GM19397 (cell line): ENCODE measurements around the gene GAPDHS.

Source experiments
- ATAC-seq: cut with Tn5 transposase; IDR thresholded peaks from one replicate; pipeline ENCODE4 v1.9.1; 2021; ENCODE audit warnings: mild to moderate bottlenecking, moderate library complexity; ENCODE audit not compliant: unreplicated experiment

The GAPDHS gene

DNA sequence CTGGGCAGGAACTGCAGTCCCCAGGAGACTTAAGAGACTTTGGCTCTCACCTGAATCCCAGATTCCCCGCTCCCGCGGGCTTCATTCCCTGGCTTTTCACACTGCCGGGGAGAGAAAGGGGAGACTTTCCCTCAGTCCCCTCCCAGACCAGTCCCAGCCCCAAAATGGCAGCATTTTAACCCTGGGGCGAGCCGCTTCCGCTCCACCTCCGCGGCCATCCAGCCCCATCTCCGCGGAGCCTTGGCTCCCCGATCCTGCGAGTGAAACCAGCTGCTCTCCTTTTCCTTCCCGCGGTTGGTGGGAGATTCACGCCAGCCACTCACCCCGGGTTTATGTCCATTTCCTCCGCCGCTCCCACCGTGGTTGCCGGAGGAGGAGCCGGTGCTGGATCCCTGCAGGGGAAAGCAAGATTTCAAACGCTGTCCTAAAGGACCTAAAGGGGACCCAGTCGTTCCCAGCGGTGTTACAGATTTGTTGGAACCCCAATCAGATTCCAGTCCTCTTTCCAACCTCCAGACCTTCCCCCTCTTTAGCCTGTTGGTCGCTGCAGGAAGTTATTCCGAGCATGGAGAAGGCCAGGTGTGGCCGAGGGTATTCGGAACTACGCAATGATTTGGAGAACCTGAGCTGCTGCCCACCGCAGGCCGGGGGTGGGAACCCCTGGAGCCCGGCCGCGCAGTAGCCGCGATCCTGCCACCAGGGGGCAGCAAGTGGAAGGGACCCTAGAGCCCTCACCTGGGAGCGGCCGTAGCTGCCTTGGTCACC is 23.2 kb upstream of the GAPDHS start:
- no peak for ATAC-seq

DNA sequence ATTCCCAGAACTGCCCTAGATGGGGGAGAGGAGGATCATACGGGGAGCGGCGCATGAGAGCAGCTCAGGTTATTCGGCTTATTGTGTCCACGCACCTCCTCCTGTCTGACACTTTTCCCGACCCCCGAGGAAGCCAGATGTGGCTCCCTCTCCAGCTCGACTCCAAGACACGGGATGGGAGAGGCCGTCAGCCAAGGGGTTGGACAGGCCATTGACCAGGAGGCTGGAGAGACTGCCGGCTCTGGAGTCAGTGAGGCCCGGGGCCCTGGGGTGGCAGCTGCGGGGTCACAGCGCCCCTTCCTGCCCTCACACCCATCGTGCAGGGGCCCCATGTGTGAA is 22.7 kb upstream of the GAPDHS start:
- no peak for ATAC-seq

DNA sequence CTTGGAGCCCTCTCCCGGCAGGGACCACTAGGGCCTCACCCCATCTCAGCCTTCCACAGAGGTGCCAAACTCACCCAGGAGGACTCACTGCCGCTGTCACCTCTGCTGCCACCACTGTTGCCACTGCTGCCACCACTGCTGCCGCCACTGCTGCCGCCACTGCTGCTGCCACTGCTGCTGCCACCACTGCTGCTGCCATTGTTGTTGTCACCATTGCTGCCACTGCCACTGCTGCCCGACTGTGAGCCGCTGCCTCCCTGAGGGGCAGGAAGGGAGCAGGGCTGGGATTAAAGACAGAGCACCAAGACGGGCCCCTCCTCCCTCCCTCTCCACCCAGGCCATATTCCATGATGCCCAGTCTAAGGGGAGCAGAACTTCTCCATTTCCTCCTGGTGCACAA is 21.9 kb upstream of the GAPDHS start:
- ATAC-seq, result no peak

DNA sequence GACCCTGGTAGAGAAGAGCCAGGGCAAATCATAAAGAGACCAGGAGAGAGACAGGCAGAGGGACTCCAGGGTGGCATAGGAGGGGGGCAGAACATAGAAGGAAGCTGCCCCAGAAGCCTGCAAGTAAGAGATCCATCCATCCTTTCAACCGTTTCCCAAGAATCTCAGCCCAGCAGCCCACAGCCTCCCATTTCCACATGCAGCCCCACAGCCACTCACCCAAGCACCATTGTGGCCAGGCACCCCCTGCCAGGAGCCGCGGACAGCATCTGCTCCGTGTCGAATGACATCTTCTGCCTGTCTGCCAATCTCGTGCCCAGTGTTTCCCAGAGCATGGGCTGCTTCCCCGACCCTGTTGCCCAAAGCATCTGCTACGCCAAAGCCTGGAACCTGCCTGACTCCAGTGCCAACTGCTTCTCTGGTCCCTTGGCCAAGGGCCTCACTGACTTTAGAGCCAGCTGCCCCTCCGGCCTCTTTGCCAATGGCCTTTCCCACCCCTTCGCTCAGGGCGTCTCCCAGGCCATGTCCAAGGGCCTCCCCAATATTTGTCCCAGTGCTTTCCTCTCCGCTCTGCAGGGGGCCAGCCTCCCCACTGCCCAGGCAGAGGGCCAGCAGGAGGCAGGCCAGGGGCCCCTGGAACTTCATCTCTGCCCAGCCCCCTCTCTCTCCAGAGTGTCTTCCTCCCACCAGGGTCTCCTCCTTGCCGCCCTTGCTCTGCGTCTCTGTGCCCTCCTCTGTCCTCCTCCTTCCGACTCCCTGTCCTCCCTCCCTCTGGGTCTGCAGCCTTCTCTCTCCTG is 20.2 kb upstream of the GAPDHS start:
- ATAC-seq, result no peak

DNA sequence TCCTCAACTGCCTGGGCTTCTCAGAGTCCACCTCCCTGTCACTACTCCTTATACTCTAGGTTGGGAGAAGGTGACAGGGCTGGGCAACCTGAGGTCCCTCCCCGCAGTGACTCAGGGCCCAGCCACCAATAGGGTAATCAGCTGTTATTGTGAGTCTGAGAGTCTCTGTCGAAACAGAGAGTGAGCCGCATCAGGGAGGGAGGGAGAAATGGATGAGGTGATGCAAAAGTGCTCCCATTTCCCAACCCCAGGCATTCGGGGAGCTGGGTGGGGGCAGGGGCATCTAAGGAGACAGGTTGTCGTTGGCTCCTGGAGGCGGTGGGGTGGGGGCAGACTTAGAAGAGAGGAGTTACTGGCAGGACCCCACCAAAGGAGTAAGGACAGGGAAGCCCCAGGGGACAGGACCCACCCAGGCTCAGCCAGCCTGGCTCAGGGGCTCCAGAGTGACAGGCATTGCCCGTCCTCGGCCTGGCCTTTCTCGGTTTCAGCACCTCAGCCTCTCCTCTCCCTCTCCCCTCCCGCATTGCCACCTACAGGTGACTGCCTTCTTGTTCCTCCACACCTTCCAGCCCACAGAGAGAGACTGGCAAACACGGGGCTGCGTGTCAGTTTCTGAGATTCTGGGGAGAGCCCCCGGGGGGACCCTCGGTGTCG is 19.5 kb upstream of the GAPDHS start, which contains the start of gene DMKN:
Gene DMKN (minus strand): TSS at position 22 of the 654 bp plus-strand sequence. CDS start 174 bp downstream, outside the sequence.
- ATAC-seq, result no peak

DNA sequence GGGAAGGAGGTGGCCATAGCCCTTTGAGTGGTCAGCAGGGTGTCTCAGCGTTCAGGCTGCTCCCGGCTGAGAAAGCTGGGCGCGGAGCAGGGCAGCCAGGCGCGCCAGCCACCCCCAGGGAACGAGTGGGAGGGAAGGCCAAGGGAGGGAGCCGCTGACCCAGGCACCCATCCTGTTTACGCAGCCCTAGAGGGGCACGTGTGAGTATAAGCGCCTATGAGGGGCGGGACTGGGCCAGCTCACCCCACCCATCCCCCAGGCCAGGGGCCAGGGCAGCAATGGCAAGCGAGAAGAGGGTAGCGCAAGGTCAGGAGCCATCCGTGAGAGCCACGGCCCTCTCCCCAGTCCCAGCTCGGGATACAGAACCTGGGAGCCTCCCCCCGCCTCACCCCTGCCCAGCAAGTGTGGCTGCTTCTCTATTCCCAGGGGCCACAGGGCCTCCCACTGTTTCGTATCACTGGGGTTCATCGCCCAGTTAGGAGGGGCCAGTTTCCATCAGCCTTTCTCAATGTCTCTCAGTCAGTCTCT is 18.9 kb upstream of the GAPDHS start:
- ATAC-seq, result no peak

DNA sequence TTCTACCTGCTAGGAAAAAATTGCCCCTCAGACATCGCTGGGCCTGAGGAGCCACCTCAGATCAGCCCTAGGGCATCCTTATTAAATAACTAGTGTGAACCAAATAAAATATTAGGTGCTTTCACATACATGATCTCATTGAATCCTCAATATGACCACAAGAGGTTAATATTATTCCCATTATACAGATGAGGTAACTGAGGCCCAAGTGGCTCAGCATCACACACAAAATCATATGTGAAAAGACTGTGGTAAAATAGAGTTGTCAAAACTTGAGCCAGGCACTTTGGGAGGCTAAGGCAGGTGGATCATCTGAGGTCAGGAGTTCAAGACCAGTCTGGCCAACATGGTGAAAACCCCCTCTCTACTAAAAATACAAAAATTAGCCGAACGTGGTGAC is 16.9 kb upstream of the GAPDHS start:
- ATAC-seq, result no peak

DNA sequence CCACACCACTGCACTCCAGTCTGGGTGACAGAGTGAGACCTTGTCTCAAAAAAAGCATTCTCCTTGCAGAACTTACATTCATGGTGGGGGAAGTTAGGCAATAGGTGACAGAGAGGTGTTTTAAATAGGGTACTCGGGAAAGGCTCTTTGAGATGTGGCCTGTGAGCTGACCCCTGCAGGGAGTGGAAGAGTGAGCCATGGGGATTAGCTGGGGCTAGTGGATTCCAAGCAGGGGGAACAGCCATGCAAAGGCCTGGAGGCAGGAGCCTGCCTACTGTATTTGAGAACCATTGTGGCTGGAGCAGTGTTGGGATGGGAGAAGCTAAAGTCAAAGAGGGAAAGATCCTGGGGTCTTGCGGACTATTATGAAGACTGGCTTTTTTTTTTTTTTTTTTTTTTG is 15.9 kb upstream of the GAPDHS start:
- no peak for ATAC-seq

DNA sequence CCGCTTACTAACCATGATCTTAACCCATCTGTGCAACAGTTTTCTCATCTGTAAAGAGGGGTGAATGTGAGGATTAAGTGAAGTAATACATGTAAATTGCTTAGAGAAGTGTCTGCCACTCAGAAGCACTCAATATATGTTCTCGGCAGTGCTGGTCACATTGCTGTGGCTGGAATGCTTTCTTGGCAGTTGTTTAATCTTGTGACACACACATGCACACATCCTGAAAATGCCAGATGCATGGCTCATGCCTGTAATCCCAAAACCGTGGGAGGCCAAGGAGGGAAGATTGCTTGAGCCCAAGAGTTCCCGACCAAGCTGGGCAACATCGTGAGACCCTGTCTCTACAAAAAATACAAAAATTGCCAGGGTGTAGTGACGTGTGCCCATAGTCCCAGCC is 14.9 kb upstream of the GAPDHS start:
- ATAC-seq, result no peak

DNA sequence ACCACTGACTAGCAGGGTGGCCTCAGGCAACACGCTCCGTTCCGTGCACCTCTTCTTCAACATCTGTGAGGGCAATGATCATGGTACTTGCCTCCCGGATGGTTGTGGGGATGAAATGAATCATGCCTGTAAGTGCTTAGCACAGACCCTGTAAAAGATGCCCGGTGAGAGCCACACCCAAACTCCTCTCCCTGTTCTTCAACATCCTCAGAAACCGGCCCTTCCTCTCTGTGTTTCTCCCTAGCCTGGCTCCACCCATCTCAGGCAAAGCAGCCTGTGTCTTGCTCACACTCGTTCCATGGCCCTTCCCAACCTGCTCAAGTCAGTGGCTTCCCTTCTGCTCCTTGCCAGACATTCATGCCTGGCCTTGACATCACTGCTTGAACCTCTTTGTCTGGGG is 14.0 kb upstream of the GAPDHS start:
- ATAC-seq, result no peak

DNA sequence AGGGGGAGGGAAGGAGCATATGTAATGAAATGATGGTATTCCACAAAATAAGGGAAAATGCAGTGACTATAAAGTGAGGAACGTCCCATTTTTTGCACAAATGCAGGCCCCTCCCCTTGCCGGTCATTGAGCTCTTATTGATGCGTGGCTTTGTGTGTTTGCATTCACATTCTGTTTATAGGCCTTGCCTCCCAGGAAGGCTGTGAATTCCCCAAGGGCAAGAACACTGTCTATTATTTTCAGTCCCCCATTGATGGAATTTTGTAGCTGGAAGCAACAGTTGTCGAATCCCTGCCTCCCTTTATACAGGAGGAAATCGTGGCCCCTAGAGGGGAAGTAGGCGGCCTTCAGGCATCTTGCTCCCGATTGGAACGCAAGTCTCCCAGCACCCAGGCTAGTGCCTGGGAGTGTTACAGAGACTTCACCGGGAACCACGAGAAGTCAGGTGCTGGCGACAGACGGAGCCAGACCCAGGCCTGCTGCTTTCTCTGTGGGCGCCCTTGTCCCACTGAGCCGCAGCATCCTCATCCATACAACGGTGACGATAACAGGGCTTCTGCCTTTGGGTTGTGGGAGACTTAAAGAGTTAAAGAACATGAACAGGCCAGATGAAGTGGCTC is 12.0 kb upstream of the GAPDHS start:
- no peak for ATAC-seq

DNA sequence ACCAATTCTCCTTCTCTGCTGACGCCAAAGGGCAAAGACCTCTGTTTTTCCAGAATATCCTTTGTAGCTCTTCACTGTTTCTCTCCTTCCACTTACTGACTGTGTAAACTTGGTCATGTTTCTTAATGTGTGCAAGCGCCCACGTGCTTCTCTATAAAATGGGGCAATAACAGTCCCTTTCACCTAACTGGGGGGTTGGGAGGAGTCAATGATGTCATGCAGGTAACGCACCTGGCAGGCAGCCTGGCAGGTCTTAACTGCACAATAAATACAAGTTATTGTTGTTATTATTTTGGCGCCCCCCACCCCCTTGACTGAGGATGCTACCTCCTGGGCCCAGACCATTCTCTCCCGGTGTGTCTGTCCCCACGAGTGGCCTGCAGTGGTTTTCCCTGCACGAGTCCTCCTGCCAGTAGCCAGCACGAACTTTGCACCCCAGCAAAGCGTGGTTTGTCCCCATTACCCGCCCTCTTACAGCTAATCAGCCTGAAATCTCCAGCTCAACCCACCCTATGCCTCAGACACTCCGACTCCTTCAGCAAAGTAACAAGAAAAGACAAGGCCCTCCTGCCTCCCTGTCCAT is 10.4 kb upstream of the GAPDHS start:
- no peak for ATAC-seq

DNA sequence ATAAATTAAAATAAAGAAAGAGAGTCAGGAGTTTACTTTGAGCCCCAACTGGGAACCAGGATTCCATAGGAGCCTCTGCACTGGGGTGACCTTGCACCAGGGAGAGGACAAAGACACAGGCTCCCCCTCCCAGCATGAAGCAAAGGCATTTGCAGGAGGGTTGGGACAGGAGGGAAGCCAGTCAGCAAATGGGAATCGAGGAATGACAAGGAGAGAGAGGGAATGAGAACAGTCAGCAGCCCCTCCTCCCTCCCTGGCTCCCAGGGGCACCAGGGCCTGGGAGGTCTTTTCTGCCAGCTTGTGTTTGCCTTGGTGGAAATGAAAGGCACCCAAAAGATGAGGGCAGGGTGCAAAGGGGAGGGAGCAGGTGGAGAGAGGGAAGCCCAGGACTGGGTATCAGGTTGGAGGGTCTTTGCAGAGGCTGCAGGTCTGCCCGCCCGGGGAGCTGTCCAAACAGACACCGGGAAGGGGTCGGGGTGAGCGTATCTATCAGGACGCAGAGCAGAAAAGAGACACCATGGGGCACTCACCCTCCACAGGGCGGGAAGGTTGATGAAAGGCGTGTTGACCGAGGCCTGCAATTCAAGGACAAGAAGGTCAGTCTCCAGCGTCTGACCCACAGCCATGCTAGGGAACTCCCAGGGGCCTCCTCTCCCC is 8.9 kb upstream of the GAPDHS start:
- no peak for ATAC-seq

DNA sequence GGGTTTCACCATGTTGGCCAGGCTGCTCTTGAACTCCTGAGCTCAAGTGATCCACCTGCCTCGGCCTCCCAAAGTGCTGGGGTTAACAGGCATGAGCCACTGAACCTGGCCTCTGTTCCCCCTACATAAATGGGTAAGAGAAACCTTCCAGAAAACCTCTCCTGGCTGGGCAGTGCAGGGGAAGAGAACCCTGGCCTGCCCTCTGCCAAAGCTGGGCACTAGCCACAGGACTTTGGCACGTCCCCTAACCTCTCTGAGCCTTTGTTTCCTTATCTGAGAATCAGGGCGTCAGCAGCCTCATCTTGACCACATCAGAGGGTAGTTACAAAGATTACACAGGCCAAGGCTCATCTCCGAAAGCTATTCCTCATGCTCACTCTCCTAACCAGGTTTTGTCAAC is 7.4 kb upstream of the GAPDHS start:
- ATAC-seq, result no peak

DNA sequence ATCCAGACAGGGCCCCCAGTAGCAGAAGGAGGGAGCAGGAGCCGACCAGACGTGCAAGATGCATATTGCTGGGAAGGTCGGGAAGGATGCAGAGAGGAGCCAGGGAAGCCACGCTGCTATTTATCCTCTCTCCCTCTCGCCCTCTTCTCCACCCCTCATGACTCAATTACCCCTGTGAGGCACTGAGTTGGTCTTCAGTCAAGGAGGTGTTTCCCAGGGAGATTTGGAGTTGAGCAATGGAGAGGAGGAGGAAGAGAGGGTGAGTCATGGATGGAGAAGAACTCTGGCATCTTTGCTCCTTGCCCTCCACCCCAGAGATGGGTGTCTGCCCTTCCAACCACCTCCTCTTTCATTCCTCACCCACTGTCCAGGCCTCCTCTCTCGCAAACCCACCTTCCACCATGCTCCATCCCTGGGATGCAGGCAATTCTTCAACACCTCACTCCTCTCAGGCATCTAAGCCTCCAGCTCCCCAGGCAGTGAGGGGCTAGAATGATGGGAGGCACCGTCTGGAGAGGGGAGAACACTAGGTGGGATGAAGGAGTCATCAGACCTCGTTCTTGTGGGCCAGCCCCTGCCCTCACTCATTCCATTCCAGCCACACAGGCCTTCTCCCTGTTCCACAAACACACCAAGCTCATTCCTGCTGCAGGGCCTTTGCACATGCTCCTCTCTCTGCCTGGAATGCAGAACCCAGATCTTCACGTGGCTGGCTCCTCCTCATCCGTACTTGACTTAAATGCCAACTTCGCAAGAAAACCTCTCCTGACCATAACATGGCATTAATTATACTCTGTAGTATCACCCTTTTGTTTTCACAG is 4.8 kb upstream of the GAPDHS start, which contains the start of gene SBSN:
Gene SBSN (minus strand): TSS at position 94 of the 821 bp plus-strand sequence. CDS start 30 bp downstream, at position 64.
- ATAC-seq, result no peak

DNA sequence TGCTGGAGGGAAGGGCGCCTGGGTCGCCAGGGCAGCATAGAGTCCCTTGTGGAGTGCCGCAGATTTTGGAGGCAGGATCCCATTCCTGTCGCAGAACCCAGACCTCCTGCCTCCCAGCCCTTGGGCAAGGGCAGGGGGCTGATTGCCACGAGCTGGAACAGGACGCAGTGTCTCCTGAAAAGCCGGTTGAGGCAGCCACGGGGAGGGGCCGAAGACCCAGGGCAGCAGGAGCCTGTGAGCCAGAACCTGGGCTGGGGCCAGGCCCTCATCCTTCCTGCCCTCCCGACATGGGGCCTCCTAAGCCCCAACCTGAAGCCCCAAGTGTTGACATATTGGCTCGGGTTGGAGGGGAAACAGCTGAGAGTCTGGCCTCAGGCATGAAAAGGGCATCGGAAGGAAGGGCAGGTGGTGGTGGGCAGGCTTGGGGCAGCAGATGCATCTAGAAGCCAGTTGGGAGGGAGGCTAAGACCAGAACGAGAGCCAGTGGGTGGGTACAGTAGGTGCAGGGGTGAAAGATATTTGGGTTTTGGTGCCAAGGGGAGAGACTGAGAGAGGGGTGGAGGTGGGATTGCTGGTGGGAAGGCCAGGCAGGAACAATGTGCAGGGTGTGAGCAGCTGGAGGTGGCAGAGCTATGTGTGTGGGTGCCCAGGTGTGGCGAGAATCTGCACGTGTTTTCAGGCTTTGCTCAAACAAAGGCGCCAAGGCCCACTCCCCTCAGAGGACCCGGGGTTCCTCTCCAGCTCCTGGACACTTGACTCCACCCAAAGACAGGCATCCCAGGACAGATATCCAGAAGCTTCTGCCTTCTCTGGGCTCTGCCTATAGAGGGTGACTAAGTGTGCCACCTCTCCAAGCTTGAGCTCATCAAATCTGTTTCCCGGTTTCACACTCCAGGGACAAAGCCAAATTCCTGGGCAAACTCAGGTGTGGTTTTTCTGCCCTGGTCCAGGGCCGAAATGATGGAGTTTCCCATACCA is 3.7 kb upstream of the GAPDHS start:
- no peak for ATAC-seq

DNA sequence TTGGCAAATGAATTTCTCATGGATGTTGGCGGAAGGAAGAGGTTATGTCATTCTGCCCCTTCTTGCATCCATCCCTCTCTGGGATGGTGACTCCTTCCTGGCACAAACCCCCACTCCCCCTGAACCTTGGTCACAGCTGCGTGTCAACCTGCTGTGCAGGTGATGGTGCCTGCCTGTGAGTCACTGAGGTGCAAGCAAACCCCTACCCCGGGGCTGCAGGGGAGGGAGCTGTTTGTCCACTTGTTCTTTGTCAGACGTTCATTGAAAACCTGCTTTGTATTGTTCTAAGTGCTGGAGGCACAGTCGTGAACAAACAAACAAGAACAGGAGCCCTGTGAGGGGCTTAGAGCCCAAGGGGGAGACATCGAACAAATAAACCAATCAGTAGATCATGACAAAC is 2.0 kb upstream of the GAPDHS start:
- no peak for ATAC-seq

DNA sequence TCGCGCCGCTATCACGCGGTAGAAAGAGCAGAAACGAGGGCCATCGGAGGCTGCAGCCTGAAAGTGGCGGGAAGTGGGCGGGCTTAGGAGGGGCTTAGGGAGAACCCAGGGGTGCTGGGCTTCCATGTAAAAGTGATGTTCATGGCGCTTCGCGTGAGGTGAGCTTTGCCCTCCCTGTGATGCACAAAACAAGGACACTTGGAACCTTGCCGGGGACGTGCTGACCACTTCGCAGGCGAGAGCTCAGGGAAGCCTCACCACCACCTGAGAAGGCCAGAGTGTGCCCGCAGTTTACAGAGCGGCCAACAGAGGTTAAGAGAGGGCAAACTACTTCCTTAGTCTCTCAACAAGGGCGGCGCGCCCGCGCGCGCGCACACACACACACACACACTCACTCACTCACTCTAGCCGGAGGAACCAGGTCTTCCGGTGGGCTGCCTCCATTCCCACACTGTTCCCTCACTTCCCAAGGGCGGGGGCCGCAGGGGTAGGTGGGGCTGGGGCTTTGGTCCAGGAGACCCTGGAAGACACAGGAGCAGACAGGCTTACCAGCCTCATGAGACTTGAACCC is 651 bp downstream of the GAPDHS start:
- no peak for ATAC-seq
